SK-N-SH treated with all-trans-retinoic acid at 6 μM for 48 hours (cell line): Measurements from ENCODE around the gene CSRP1.

Experiments used
- ATAC-seq: fragments of 200-7000 bp; cut with Tn5 transposase; 3 replicates; pipeline ENCODE4 v1.9.1; 2020; ENCODE audit warnings: mild to moderate bottlenecking, moderate library complexity
- ARNTL ChIP-seq: fragments of 450-650 bp; formaldehyde crosslinking; IDR thresholded peaks from 2 replicates; pipeline ENCODE4 v1.5.0; 2020; ENCODE audit warnings: low read depth, mild to moderate bottlenecking, moderate library complexity, borderline replicate concordance
- BACH2 ChIP-seq: fragments of 250-450 bp; sonication (Bioruptor Pico); IDR thresholded peaks from 2 replicates; pipeline ENCODE4 v1.9.0; 2021; ENCODE audit warnings: mild to moderate bottlenecking, borderline replicate concordance
- CREB5 ChIP-seq: fragments of 250-450 bp; sonication (Bioruptor Pico); IDR thresholded peaks from 2 replicates; pipeline ENCODE4 v1.5.1; 2020; ENCODE audit warnings: low read depth, mild to moderate bottlenecking, moderate library complexity
- CSDC2 ChIP-seq: fragments of 250-450 bp; sonication (Bioruptor Pico); IDR thresholded peaks from 2 replicates; pipeline ENCODE4 v1.5.0; 2020; ENCODE audit warnings: mild to moderate bottlenecking, moderate library complexity
- CSRNP3 ChIP-seq: fragments of 250-450 bp; sonication (Bioruptor Pico); IDR thresholded peaks from 2 replicates; pipeline ENCODE4 v1.5.1; 2021; ENCODE audit warnings: mild to moderate bottlenecking, moderate library complexity
- ESRRG ChIP-seq: fragments of 250-450 bp; sonication (Bioruptor Pico); IDR thresholded peaks from 2 replicates; pipeline ENCODE4 v1.6.1; 2021; ENCODE audit warnings: mild to moderate bottlenecking
- GLIS3 ChIP-seq: fragments of 250-450 bp; sonication (Bioruptor Pico); IDR thresholded peaks from 2 replicates; pipeline ENCODE4 v1.5.0; 2020; ENCODE audit warnings: mild to moderate bottlenecking, moderate library complexity
- ISL1 ChIP-seq: fragments of 250-450 bp; sonication (Bioruptor Pico); IDR thresholded peaks from 2 replicates; pipeline ENCODE4 v2.1.2; 2022; ENCODE audit warnings: mild to moderate bottlenecking, moderate library complexity
- OSR1 ChIP-seq: fragments of 250-450 bp; sonication (Bioruptor Pico); IDR thresholded peaks from 2 replicates; pipeline ENCODE4 v1.8.0; 2022; ENCODE audit warnings: moderate library complexity, mild to moderate bottlenecking, inconsistent platforms
- PATZ1 ChIP-seq: fragments of 250-450 bp; sonication (Bioruptor Pico); IDR thresholded peaks from 2 replicates; pipeline ENCODE4 v1.8.0; 2020; ENCODE audit warnings: mild to moderate bottlenecking, moderate library complexity, borderline replicate concordance
- POU6F1 ChIP-seq: fragments of 250-450 bp; sonication (Bioruptor Pico); IDR thresholded peaks from 2 replicates; pipeline ENCODE4 v1.8.0; 2021; ENCODE audit warnings: low read depth, mild to moderate bottlenecking, moderate library complexity, borderline replicate concordance
- PPARA ChIP-seq: fragments of 250-450 bp; sonication (Bioruptor Pico); IDR thresholded peaks from 2 replicates; pipeline ENCODE4 v1.5.0; 2020; ENCODE audit warnings: mild to moderate bottlenecking, borderline replicate concordance
- RARB ChIP-seq: fragments of 250-450 bp; sonication (Bioruptor Pico); IDR thresholded peaks from 2 replicates; pipeline ENCODE4 v1.8.0; 2021; ENCODE audit warnings: mild to moderate bottlenecking, moderate library complexity
- SNAI2 ChIP-seq: fragments of 250-450 bp; sonication (Bioruptor Pico); IDR thresholded peaks from 2 replicates; pipeline ENCODE4 v1.5.0; 2020; ENCODE audit warnings: mild to moderate bottlenecking, moderate library complexity
- TCF4 ChIP-seq: fragments of 250-450 bp; sonication (Bioruptor Pico); IDR thresholded peaks from 2 replicates; pipeline ENCODE4 v1.8.0; 2021; ENCODE audit warnings: mild to moderate bottlenecking, moderate library complexity, borderline replicate concordance
- TOX ChIP-seq: fragments of 250-450 bp; sonication (Bioruptor Pico); IDR thresholded peaks from 2 replicates; pipeline ENCODE4 v1.8.0; 2021; ENCODE audit warnings: mild to moderate bottlenecking, moderate library complexity, borderline replicate concordance
- TSHZ2 ChIP-seq: fragments of 250-450 bp; sonication (Bioruptor Pico); IDR thresholded peaks from 2 replicates; pipeline ENCODE4 v1.5.0; 2020; ENCODE audit warnings: mild to moderate bottlenecking, moderate library complexity
- ZC3H10 ChIP-seq: fragments of 250-450 bp; sonication (Bioruptor Pico); IDR thresholded peaks from 2 replicates; pipeline ENCODE4 v1.5.1; 2021; ENCODE audit warnings: mild to moderate bottlenecking, moderate library complexity
- ZFP3 ChIP-seq: fragments of 250-450 bp; sonication (Bioruptor Pico); IDR thresholded peaks from 2 replicates; pipeline ENCODE4 v1.5.0; 2020; ENCODE audit warnings: mild to moderate bottlenecking, moderate library complexity
- ZFP30 ChIP-seq: fragments of 450-650 bp; formaldehyde crosslinking; IDR thresholded peaks from 2 replicates; pipeline ENCODE4 v1.5.0; 2022; ENCODE audit warnings: mild to moderate bottlenecking, moderate library complexity
- ZNF565 ChIP-seq: fragments of 450-650 bp; formaldehyde crosslinking; conservative IDR thresholded peaks from 2 replicates; pipeline ENCODE4 v1.5.0; 2020; ENCODE audit warnings: low read depth, mild to moderate bottlenecking, moderate library complexity
- ZNF70 ChIP-seq: fragments of 450-650 bp; formaldehyde crosslinking; IDR thresholded peaks from 2 replicates; pipeline ENCODE4 v1.5.0; 2020; ENCODE audit warnings: mild to moderate bottlenecking, moderate library complexity
- ZNF8 ChIP-seq: fragments of 450-650 bp; formaldehyde crosslinking; IDR thresholded peaks from 2 replicates; pipeline ENCODE4 v1.5.0; 2020; ENCODE audit warnings: mild to moderate bottlenecking, moderate library complexity

The CSRP1 gene

GRCh38 chr1:201488830-201489589 lies 17.9 kb downstream of the CSRP1 start (continued):
- TF ChIP-seq CREB5 (no peak; the same call in 1 of the 2 replicates), ZNF8 (CRISPR knock-in tag) (no peak), RARB (CRISPR knock-in tag) (peak; percentile 59; the same call in 1 of the 2 replicates), ZNF70 (no peak)

- ATAC-seq, result no peak
- TF ChIP-seq ISL1 (CRISPR knock-in tag) (no peak), CSDC2 (CRISPR knock-in tag) (no peak), OSR1 (CRISPR knock-in tag) (no peak), ZC3H10 (CRISPR knock-in tag) (no peak), ARNTL (CRISPR knock-in tag) (no peak), TCF4 (no peak), POU6F1 (CRISPR knock-in tag) (no peak), ZNF70 (no peak), ESRRG (no peak), BACH2 (CRISPR knock-in tag) (no peak), SNAI2 (CRISPR knock-in tag) (no peak), CSRNP3 (no peak), ZNF565 (no peak), ZNF8 (CRISPR knock-in tag) (no peak), TSHZ2 (CRISPR knock-in tag) (no peak), PPARA (no peak), TOX (no peak), GLIS3 (CRISPR knock-in tag) (no peak)
Observed at GRCh38 chr1:201487742-201488141, 19.2 kb downstream of the CSRP1 start.

- no peak for ATAC-seq
- no peak for TF ChIP-seq BACH2 (CRISPR knock-in tag)
- TF ChIP-seq ZNF70, result no peak
- no peak for TF ChIP-seq ESRRG
- TF ChIP-seq OSR1 (CRISPR knock-in tag), result no peak
- TF ChIP-seq ZFP3 (CRISPR knock-in tag), result no peak
- TF ChIP-seq RARB (CRISPR knock-in tag), result no peak
- TF ChIP-seq ISL1 (CRISPR knock-in tag), result no peak
- no peak for TF ChIP-seq GLIS3 (CRISPR knock-in tag)
- TF ChIP-seq ZFP30, result no peak
- no peak for TF ChIP-seq ZC3H10 (CRISPR knock-in tag)
- no peak for TF ChIP-seq POU6F1 (CRISPR knock-in tag)
- TF ChIP-seq ARNTL (CRISPR knock-in tag), result no peak
- no peak for TF ChIP-seq PATZ1
Observed at GRCh38 chr1:201486187-201486586, 20.7 kb downstream of the CSRP1 start.
